H1 (cell line): ENCODE data around the gene NOG. TPM values are rescaled to one million over a fixed set of nuclear protein-coding genes. Genes with fewer than 3 reads are reported as not detected.

Source experiments
- CTCF ChIA-PET: fragments of 300-600 bp; sonication (Branson Sonifier 250); formaldehyde crosslinking; loops from one replicate; lab custom pipeline; 2021; ENCODE audit not compliant: partially characterized antibody; lab: Charles Lee
- POLR2A ChIA-PET: fragments of 300-600 bp; sonication (Branson Sonifier 250); formaldehyde crosslinking; loops from one replicate; lab custom pipeline; 2021; ENCODE audit warnings: inconsistent platforms; ENCODE audit not compliant: partially characterized antibody; lab: Charles Lee
- DNase-seq, 2 experiments: peaks; one replicate each; pipeline versions ENCODE4 v3.0.0 to v3.0.0-alpha.2; 2010 to 2022; ENCODE audit warnings: low spot score in 2 of 2, low read depth in 1 of 2, mixed read lengths in 1 of 2
- FAIRE-seq: peaks from 2 replicates; lab custom pipeline; 2011; peaks lifted over from hg19 to GRCh38; lab: Jason Lieb, UNC
- H2AFZ ChIP-seq: 2 replicates; pipeline ENCODE4 v1.8.1; 2012; ENCODE audit warnings: low read length, inconsistent platforms
- H2AK5ac ChIP-seq: 2 replicates; pipeline ENCODE4 v1.6.1; 2013; ENCODE audit warnings: low read depth, low read length
- H2BK120ac ChIP-seq: replicated peaks from 2 replicates; pipeline ENCODE3; 2013; ENCODE audit warnings: low read depth, low read length, inconsistent platforms
- H2BK12ac ChIP-seq: 2 replicates; pipeline ENCODE4 v1.6.1; 2013; ENCODE audit warnings: low read depth, low read length
- H2BK15ac ChIP-seq: 2 replicates; pipeline ENCODE4 v1.6.1; 2013; ENCODE audit warnings: low read length
- H2BK20ac ChIP-seq: 2 replicates; pipeline ENCODE4 v1.6.1; 2013; ENCODE audit warnings: low read length
- H2BK5ac ChIP-seq: 2 replicates; pipeline ENCODE4 v1.6.1; 2013; ENCODE audit warnings: low read depth, low read length
- H3K14ac ChIP-seq: 2 replicates; pipeline ENCODE4 v1.6.1; 2013; ENCODE audit warnings: inconsistent platforms; ENCODE audit not compliant: insufficient read length
- H3K18ac ChIP-seq: 2 replicates; pipeline ENCODE4 v1.6.1; 2013; ENCODE audit warnings: low read length; ENCODE audit errors: extremely low read depth
- H3K23ac ChIP-seq: 2 replicates; pipeline ENCODE4 v1.6.1; 2013; ENCODE audit warnings: inconsistent platforms; ENCODE audit not compliant: insufficient read length
- H3K23me2 ChIP-seq: 2 replicates; pipeline ENCODE4 v1.6.1; 2013; ENCODE audit warnings: low read depth, low read length
- H3K27ac ChIP-seq: 2 replicates; pipeline ENCODE4 v1.6.1; 2011; ENCODE audit warnings: low read depth, low read length, inconsistent platforms
- H3K27me3 ChIP-seq, 4 experiments: replicated peaks in 1 of 4; 1 replicate in 1 of 4; 2 replicates in 3 of 4; pipeline versions ENCODE4 v1.6.1 to v1.8.1; 2011 to 2013; ENCODE audit warnings: low read length in 3 of 4, mild to moderate bottlenecking in 3 of 4, inconsistent platforms in 2 of 4, mixed read lengths in 2 of 4, moderate library complexity in 1 of 4; ENCODE audit not compliant: control insufficient read depth in 3 of 4, insufficient read depth in 3 of 4; ENCODE audit errors: extremely low read depth in 1 of 4
- H3K36me3 ChIP-seq, 4 experiments: 2 replicates each; pipeline versions ENCODE4 v1.6.1 to v1.8.1; 2011 to 2013; ENCODE audit warnings: mild to moderate bottlenecking in 4 of 4, low read length in 3 of 4, moderate library complexity in 2 of 4, control low read depth in 1 of 4, inconsistent platforms in 1 of 4; ENCODE audit not compliant: insufficient read depth in 4 of 4, control insufficient read depth in 2 of 4
- H3K4ac ChIP-seq: replicated peaks from 2 replicates; pipeline ENCODE3; 2013; ENCODE audit warnings: low read length, low read depth, mixed read lengths, inconsistent platforms; ENCODE audit not compliant: insufficient read length
- H3K4me1 ChIP-seq, 4 experiments: replicated peaks in 1 of 4; 1 replicate in 1 of 4; 2 replicates in 3 of 4; pipeline versions ENCODE4 v1.6.1 to v1.8.1; 2011 to 2013; ENCODE audit warnings: low read length in 3 of 4, inconsistent platforms in 2 of 4, mixed read lengths in 1 of 4; ENCODE audit not compliant: insufficient read depth in 4 of 4, control insufficient read depth in 3 of 4
- H3K4me2 ChIP-seq, 2 experiments: 2 replicates each; pipeline versions ENCODE4 v1.6.1 to v1.8.1; 2011 to 2013; ENCODE audit warnings: low read depth in 2 of 2, low read length in 2 of 2, control low read depth in 1 of 2, inconsistent platforms in 1 of 2, mild to moderate bottlenecking in 1 of 2; ENCODE audit not compliant: insufficient read depth in 1 of 2
- H3K4me3 ChIP-seq, 4 experiments: fragments of 200-600, 300-600 bp in 1 of 4; sonication (generic), shearing (Covaris generic), sonication (Bioruptor Twin) in 1 of 4; 2 replicates each; pipeline versions ENCODE4 v1.5.1 to v1.8.1; 2011 to 2016; ENCODE audit warnings: low read length in 4 of 4, low read depth in 3 of 4, control low read depth in 2 of 4, inconsistent platforms in 2 of 4, mild to moderate bottlenecking in 2 of 4, mixed read lengths in 1 of 4, moderate library complexity in 1 of 4; ENCODE audit not compliant: insufficient read depth in 2 of 4; ENCODE audit errors: extremely low read depth in 1 of 4
- H3K56ac ChIP-seq: replicated peaks from 2 replicates; pipeline ENCODE3; 2013; ENCODE audit warnings: low read depth, mild to moderate bottlenecking, mixed read lengths, low read length, inconsistent platforms; ENCODE audit not compliant: insufficient read length
- H3K79me1 ChIP-seq: 2 replicates; pipeline ENCODE4 v1.6.1; 2013; ENCODE audit warnings: low read depth, low read length, control low read depth
- H3K79me2 ChIP-seq, 2 experiments: 2 replicates each; pipeline versions ENCODE4 v1.6.1 to v1.8.1; 2012 to 2013; ENCODE audit warnings: low read length in 2 of 2, mild to moderate bottlenecking in 2 of 2, inconsistent platforms in 1 of 2; ENCODE audit not compliant: insufficient read depth in 2 of 2, control insufficient read depth in 1 of 2
- H3K9ac ChIP-seq, 4 experiments: replicated peaks in 1 of 4; 1 replicate in 1 of 4; 2 replicates in 3 of 4; pipeline versions ENCODE4 v1.6.1 to v1.8.1; 2011 to 2013; ENCODE audit warnings: low read depth in 3 of 4, low read length in 3 of 4, control low read depth in 2 of 4, mild to moderate bottlenecking in 2 of 4, moderate library complexity in 2 of 4, inconsistent platforms in 1 of 4; ENCODE audit errors: extremely low read depth in 1 of 4
- H3K9me3 ChIP-seq, 2 experiments: 2 replicates each; pipeline versions ENCODE4 v1.6.1 to v1.8.1; 2012 to 2013; ENCODE audit warnings: mild to moderate bottlenecking in 2 of 2, moderate library complexity in 2 of 2, control low read depth in 1 of 2, inconsistent platforms in 1 of 2, low read depth in 1 of 2, low read length in 1 of 2, mixed read lengths in 1 of 2; ENCODE audit not compliant: insufficient read depth in 2 of 2
- H4K20me1 ChIP-seq, 2 experiments: replicated peaks in 1 of 2; 2 replicates each; pipeline versions ENCODE3 to v1.8.1; 2011 to 2013; ENCODE audit warnings: inconsistent platforms in 2 of 2, low read length in 2 of 2, mild to moderate bottlenecking in 1 of 2; ENCODE audit not compliant: insufficient read depth in 2 of 2, control insufficient read depth in 1 of 2
- H4K5ac ChIP-seq: 2 replicates; pipeline ENCODE4 v1.6.1; 2013; ENCODE audit warnings: low read length, low read depth, mixed read lengths, inconsistent platforms; ENCODE audit not compliant: insufficient read length
- H4K8ac ChIP-seq: 2 replicates; pipeline ENCODE4 v1.8.0; 2013; ENCODE audit warnings: mild to moderate bottlenecking, moderate library complexity, low read length, inconsistent platforms; ENCODE audit not compliant: insufficient read depth; ENCODE audit errors: extremely low read depth
- H4K91ac ChIP-seq: replicated peaks from 2 replicates; pipeline ENCODE3; 2013; ENCODE audit warnings: low read length, mixed read lengths, inconsistent platforms; ENCODE audit not compliant: insufficient read length
- CHD2 ChIP-seq: IDR thresholded peaks from 2 replicates; pipeline ENCODE4 v1.6.1; 2012; ENCODE audit warnings: low read length, improper control_type of control experiment
- WGBS, 2 experiments: shearing (Covaris generic) in 1 of 2; methylation state at CpG; one replicate each; pipeline versions ENCODE4 v1.1.6 to v1.1.7; 2013 to 2015; ENCODE audit warnings: low lambda C conversion rate in 2 of 2, mixed read lengths in 2 of 2, inconsistent platforms in 1 of 2, low coverage in 1 of 2, missing lambda C conversion rate in 1 of 2; ENCODE audit not compliant: insufficient replicate concordance in 2 of 2, insufficient coverage in 1 of 2, insufficient read length in 1 of 2; ENCODE audit errors: extremely low coverage in 1 of 2, missing lambda C conversion rate in 1 of 2; 5-methylcytosine and 5-hydroxymethylcytosine counted together
- polyA plus RNA-seq, 7 experiments: library from polyadenylated mRNA; depleted of rRNA in 3 of 7; stranded (reverse) in 5 of 7; unstranded in 2 of 7; fragments of >200 nt in 5 of 7; fragments of 200-250 nt in 2 of 7; gene quantifications; 1 replicate in 5 of 7; 2 replicates in 1 of 7; 4 replicates in 1 of 7; pipeline versions ENCODE4 v1.2.1 to v1.2.3, GENCODE V29; 2011 to 2013; ENCODE audit warnings: missing spikeins in 2 of 7, mixed read lengths in 2 of 7
- total RNA-seq: library from RNA; stranded (reverse); fragmentation: NEBNext Ultra II Directional; extraction: Animal tissue kit (Norgen Biotek cat#: 25700); gene quantifications from 2 replicates; pipeline ENCODE4 v1.2.1, GENCODE V29; 2021

Gene NOG
- total and polyA plus RNA-seq, 2 of the 8 experiments (the other 6 are each of a cell fraction or from before 2014, with no cell fraction given) = 0.35 TPM

DNA sequence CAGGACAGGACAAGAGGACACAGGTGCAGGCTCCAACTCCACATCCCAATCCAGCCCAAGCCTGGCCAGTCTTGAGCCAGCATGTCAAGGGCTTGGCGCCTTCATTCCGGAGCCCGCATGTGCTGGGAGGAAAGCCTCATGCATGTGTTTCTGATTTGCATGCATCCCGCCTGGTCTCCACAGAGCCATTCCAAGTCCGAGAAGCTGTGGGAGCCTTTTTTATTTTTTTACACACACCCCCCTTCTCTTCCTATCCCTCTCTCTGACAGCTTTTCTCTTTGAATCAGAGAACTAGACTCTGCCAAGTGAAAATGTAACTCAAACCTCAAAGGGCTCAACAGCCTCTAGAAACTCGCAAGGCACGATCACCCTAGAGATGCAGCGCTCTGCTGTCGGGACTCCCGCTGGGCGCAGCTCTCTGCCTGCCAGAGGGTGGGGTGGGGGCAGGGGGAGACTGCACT lies 45.1 kb downstream of the NOG start:
- H3K4me2 ChIP-seq = no peak overlapping the region
- no peak overlapping the region for H2BK12ac ChIP-seq
- H2BK5ac ChIP-seq = no peak overlapping the region
- H2BK20ac ChIP-seq = no peak overlapping the region
- H4K5ac ChIP-seq = no peak overlapping the region
- no peaks in the 10 kb centered on the region for H3K79me2 ChIP-seq
- H3K23me2 ChIP-seq = peaks cover 2% of the 10 kb centered on the region; the same call in 1 of the 2 replicates
- no peaks in the 10 kb centered on the region for H3K36me3 ChIP-seq
- no peaks in the 10 kb centered on the region for H3K79me1 ChIP-seq
- H3K4me3 ChIP-seq = no peak overlapping the region
- H2BK15ac ChIP-seq = no peak overlapping the region
- no peak overlapping the region for H3K23ac ChIP-seq
- DNase-seq (no peak), FAIRE-seq (no peak)
- no peak overlapping the region for H3K9ac ChIP-seq
- H3K18ac ChIP-seq = no peak overlapping the region
- H4K20me1 ChIP-seq = no peaks in the 10 kb centered on the region
- H3K4ac ChIP-seq = no peak overlapping the region
- H3K27ac ChIP-seq = no peak overlapping the region
- H2AK5ac ChIP-seq = no peak overlapping the region
- H4K91ac ChIP-seq = no peak overlapping the region
- H2BK120ac ChIP-seq = no peak overlapping the region
- no peaks in the 10 kb centered on the region for H3K9me3 ChIP-seq
- H3K56ac ChIP-seq = no peak overlapping the region
- POLR2A ChIA-PET = no interaction called here
- CTCF ChIA-PET = interaction anchor here (1.1 to 5.3 kb wide), 5 partner anchors 9 to 77 kb away, joined by 3 to 33 read pairs (median 6); no protein-coding TSS in a partner anchor
- H4K8ac ChIP-seq = no peak overlapping the region
- no peaks in the 10 kb centered on the region; a peak in 1 of 7 replicates for H3K27me3 ChIP-seq
- no peak overlapping the region for H2AFZ ChIP-seq
- H3K14ac ChIP-seq = no peak overlapping the region
- peaks cover 0 to 2% (median 0%) of the 10 kb centered on the region in 4 experiments; a peak in 1 of 7 replicates for H3K4me1 ChIP-seq
- WGBS, 2 experiments = 89% methylated on average over 11 of the region's 11 CpGs; no CpG with 5 or more reads in 1 of the 2 experiments
- TF ChIP-seq CHD2 = no peak
